Measurements from ENCODE around the gene LAMA2. TPM values are rescaled to one million over a fixed set of nuclear protein-coding genes. Genes with fewer than 3 reads are reported as not detected.
"Not testable (repeated sequence)": the region's sequence is repeated elsewhere in the genome, so short reads cannot be mapped to it uniquely, and the experiment has no call there.

Gene LAMA2
- total RNA-seq, 1 experiment from 2014 or later, result 3.3 TPM

DNA sequence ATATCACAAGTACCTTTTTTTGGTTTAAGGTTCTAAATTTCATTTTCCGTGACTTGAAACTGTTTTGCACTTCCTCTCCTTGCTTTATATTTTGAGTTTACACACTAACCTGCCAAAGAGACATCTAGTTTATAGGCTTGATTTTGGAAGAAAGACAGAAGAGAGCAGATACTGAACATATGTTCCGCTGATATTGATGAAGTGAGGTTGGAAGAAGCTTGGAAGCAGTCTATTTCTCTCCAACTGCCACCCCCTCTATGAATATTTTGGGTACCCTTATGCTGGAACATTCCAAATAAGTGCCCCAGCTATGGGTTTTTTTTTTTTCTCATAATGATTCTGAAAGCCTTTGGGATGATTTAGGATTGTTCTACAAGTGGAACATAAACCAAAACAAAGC lies 150.6 kb downstream of the LAMA2 start:
- Histone ChIP-seq H3K4me3 (no peak overlapping the region), H3K27ac (no peak overlapping the region), H3K9me3 (replicated peaks) (no peaks in the 10 kb centered on the region), H3K36me3 (no peaks in the 10 kb centered on the region), H3K4me1 (replicated peaks) (peaks cover 31% of the 10 kb centered on the region), H3K27me3 (replicated peaks) (no peaks in the 10 kb centered on the region)
- no peak for DNase-seq (ENCODE audit: low read depth in 1 of 2, low spot score in 2 of 2)

DNA sequence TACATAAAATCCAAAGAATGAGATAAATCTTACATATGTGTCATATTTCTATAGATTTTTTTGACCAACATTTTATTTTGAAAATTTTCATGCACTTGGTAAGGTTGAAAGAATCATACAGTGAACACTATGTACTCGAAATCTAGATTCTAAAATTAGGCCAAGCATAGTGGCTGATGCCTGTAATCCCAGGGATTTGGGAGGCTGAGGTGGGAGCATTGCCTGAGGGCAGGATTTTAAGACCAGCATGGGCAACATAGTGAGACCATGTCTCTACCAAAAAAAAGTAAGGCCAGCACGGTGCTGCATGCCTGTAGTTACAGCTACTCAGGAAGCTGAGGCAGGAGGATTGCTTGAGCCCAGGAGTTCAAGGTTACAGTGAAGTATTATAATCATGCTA lies 158.6 kb downstream of the LAMA2 start:
- peaks cover 4% of the 10 kb centered on the region for H3K4me1 ChIP-seq (replicated peaks)
- H3K9me3 ChIP-seq (replicated peaks), result no peaks in the 10 kb centered on the region
- DNase-seq (ENCODE audit: low read depth in 1 of 2, low spot score in 2 of 2), result no peak
- H3K27ac ChIP-seq, result no peak overlapping the region
- H3K36me3 ChIP-seq, result no peaks in the 10 kb centered on the region
- no peak overlapping the region for H3K4me3 ChIP-seq
- H3K27me3 ChIP-seq (replicated peaks), result no peaks in the 10 kb centered on the region

DNA sequence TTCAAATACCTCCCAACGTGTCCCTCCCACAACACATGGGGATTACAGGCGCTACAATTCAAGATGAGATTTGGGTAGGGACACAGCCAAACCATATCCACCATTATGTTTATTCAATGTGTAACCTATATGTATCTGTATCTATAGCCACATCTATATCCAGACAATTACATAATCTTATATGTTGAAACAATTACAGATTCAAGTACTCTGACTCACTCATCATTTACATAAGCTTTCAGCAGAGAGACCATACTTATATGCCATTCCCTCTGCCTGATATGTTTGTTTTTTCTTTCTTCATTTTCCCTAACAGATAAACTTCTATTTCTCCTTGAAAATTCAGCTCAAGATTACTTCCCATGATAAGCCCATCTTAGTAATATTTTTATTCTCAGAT lies 163.6 kb downstream of the LAMA2 start:
- Histone ChIP-seq H3K9me3 (replicated peaks) (no peaks in the 10 kb centered on the region; the same call in 1 of the 2 replicates), H3K36me3 (no peaks in the 10 kb centered on the region), H3K27ac (no peak overlapping the region), H3K27me3 (replicated peaks) (no peaks in the 10 kb centered on the region), H3K4me3 (no peak overlapping the region), H3K4me1 (replicated peaks) (peaks cover 18% of the 10 kb centered on the region)
- DNase-seq (ENCODE audit: low read depth in 1 of 2, low spot score in 2 of 2), result no peak

DNA sequence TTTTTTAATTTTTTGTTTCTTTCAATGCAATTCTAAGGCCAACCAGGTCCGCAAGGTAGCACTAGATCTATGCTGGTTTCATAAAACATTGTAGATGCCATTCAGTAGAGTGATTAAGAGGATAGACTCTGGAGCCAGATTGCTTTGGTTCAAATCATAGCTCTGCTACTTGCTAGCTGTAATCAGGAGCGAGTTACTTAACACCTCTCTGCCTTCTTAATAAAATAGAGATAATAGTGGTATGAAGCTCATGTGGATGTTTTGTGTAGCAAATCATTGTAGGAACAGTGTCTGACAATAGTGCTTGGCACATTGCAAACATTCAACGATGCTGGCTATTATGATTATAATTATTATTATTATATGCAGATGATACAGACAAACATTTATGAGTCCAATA lies 164.9 kb downstream of the LAMA2 start:
- H3K27ac ChIP-seq, result no peak overlapping the region

DNA sequence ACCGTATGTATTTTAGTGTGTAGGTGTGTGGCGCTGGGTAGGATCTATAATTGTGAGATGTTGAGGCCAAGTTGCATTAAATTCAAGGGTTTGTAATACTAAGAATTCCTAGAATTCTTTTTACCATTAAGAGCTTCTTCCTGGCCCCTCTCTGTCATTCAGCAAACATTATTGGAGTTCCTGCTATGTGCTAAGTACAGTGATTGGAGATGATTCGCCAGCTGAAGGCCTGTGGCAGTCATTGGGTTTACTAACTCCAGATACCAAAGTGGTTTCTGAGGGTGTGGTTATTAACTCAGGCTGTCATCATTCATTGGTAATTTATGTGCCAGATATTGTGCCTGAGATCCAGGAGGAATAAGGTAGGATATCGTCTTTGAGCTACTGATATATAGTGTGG lies 167.1 kb downstream of the LAMA2 start:
- peak; percentile 55 to 67 for DNase-seq (ENCODE audit: low read depth in 1 of 2, low spot score in 2 of 2)
- Histone ChIP-seq H3K27me3 (replicated peaks) (no peaks in the 10 kb centered on the region), H3K4me3 (no peak overlapping the region), H3K4me1 (replicated peaks) (peaks cover 18% of the 10 kb centered on the region), H3K27ac (peak overlapping the region; percentile 74), H3K9me3 (replicated peaks) (no peaks in the 10 kb centered on the region; the same call in 1 of the 2 replicates), H3K36me3 (no peaks in the 10 kb centered on the region)

More for the DNA sequence above, 164.9 kb downstream of the LAMA2 start:
- H3K4me3 ChIP-seq, result no peak overlapping the region
- DNase-seq (ENCODE audit: low read depth in 1 of 2, low spot score in 2 of 2), result no peak
- H3K36me3 ChIP-seq, result no peaks in the 10 kb centered on the region
- H3K9me3 ChIP-seq (replicated peaks), result no peaks in the 10 kb centered on the region; the same call in 1 of the 2 replicates
- H3K4me1 ChIP-seq (replicated peaks), result peaks cover 18% of the 10 kb centered on the region
- no peaks in the 10 kb centered on the region for H3K27me3 ChIP-seq (replicated peaks)

DNA sequence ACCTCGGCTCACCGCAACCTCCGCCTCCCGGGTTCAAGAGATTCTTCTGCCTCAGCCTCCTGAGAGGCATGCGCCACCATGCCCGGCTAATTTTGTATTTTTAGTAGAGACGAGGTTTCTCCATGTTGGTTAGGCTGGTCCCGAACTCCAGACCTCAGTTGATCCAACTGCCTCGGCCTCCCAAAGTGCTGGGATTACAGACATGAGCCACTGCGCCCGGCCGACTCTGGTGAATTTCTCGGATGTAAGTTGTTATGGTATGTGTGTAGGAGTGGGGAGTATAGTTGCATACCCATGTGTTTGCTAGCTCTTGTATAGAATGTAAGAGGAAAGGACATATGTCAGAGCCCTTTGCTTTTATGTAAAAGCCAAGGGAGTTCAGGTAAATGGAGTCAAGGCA lies 170.2 kb downstream of the LAMA2 start:
- not testable (repeated sequence) for H3K27ac ChIP-seq; H3K9me3 ChIP-seq (replicated peaks); H3K36me3 ChIP-seq; DNase-seq (ENCODE audit: low read depth in 1 of 2, low spot score in 2 of 2); H3K27me3 ChIP-seq (replicated peaks); H3K4me3 ChIP-seq
- peaks cover 18% of the 10 kb centered on the region for H3K4me1 ChIP-seq (replicated peaks)

DNA sequence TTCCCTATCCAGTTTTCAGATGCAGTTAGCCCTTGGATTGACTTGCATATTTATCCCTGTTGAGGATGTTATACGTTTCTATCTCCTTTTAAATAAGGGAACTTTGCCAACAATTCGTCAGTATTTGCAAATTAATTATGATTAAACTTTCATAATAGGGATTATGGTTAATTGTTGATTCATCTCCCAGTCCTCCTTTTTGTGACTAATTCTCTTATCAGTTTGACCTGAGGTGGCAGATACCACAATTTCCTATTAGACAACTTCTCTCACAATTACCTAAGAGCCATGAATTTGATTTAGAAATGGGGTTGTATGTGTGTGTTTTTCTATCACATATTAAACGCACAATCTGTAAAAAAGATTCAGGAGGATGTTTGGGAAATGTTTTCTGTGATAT lies 172.9 kb downstream of the LAMA2 start:
- H3K4me3 ChIP-seq, result no peak overlapping the region
- no peaks in the 10 kb centered on the region for H3K27me3 ChIP-seq (replicated peaks)
- no peak overlapping the region for H3K27ac ChIP-seq
- no peak for DNase-seq (ENCODE audit: low read depth in 1 of 2, low spot score in 2 of 2)
- H3K4me1 ChIP-seq (replicated peaks), result peaks cover under 1% of the 10 kb centered on the region; the same call in 1 of the 2 replicates
- H3K9me3 ChIP-seq (replicated peaks), result no peaks in the 10 kb centered on the region
- no peaks in the 10 kb centered on the region for H3K36me3 ChIP-seq

DNA sequence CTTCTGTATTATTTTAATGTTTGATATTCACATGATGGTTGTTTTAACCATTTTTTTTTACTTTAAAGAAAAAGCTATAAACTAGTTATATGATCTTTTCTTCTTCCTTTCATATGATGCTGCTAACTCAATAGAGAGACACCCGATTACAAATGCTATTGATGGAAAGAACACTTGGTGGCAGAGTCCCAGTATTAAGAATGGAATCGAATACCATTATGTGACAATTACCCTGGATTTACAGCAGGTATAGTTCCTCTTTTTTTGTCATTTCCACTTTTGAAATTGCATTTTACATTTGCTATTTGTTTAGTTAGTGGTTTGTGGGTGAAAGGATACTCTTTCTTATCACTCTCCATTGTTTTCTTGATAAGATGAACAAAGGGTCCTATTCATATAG lies 176.7 kb downstream of the LAMA2 start:
- no peaks in the 10 kb centered on the region for H3K36me3 ChIP-seq
- DNase-seq (ENCODE audit: low read depth in 1 of 2, low spot score in 2 of 2), result no peak
- no peaks in the 10 kb centered on the region for H3K4me1 ChIP-seq (replicated peaks)
- no peak overlapping the region for H3K27ac ChIP-seq
- no peak overlapping the region for H3K4me3 ChIP-seq
- H3K9me3 ChIP-seq (replicated peaks), result no peaks in the 10 kb centered on the region
- no peaks in the 10 kb centered on the region for H3K27me3 ChIP-seq (replicated peaks)

DNA sequence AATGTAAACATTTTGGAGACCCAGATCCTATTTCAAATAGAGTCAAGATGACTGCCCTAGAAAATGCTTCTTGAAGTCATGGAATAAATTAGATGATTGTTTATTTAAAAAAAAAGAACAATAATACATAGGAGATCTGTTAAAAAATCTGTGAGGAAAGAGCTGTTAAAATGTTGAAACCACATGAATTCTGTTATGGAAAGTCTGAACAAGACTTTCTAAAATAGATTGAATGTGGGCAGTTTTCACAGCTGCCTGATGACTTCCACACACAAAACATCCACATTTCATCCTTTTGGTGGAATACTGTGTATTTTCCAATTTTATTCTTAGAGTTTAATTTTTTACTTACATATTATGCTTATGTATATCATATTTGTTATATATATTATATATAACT lies 186.1 kb downstream of the LAMA2 start:
- DNase-seq (ENCODE audit: low read depth in 1 of 2, low spot score in 2 of 2), result no peak
- Histone ChIP-seq H3K9me3 (replicated peaks) (no peaks in the 10 kb centered on the region), H3K27me3 (replicated peaks) (no peaks in the 10 kb centered on the region), H3K4me1 (replicated peaks) (peaks cover 1% of the 10 kb centered on the region), H3K27ac (no peak overlapping the region), H3K36me3 (no peaks in the 10 kb centered on the region), H3K4me3 (no peak overlapping the region)

DNA sequence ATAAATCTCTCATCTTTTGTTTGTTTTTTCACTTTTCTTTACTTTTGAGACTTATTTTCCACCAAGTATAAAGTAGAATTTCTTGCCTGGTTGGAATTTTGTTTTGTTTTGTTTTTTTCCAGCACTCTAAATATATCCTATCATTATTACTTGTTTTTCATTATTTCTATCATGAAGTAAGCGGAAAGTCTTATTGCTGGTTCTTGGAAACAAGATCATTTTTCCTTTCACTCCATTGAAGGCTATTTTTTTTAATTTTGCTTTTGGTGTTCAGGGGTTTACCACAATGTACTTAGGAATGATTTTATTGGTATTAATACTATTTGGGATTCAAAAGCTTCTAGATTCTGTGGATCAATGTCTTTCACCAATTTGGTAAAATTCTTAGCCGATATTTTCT lies 190.1 kb downstream of the LAMA2 start:
- H3K27ac ChIP-seq, result no peak overlapping the region

DNA sequence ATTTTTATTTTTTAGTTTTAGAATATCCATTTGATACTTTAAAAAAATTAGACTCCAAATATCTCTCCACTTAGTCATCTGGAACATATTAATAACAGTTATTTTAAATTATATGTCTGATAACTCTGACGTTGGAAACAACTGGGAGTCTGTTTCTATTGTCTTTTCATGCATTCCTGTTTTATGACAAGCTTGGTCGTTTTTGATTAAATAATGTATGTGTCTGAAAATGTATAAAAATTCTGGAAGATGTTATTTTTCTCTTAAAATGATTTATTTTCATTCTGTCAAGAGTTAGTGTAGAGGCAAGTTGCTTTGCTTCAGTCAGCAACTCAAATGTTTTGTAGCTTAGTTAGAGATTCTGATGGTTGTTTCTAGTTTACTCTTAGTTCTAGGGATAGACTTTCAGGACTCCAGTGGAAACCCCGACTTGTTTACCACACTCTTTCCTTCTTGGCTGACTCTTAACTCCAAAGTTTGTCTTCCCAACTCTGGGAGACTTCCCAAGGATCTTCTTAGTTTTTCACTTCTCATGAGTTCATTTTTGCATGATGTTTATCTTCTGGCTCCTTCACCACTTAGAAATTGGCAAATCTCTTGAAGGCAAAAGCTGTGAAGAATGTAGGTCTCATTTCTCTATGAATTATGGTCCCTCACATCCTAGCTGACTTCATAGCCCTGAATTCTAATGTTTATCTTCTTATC lies 190.9 kb downstream of the LAMA2 start:
- Histone ChIP-seq H3K27ac (no peak overlapping the region), H3K9me3 (replicated peaks) (no peaks in the 10 kb centered on the region), H3K36me3 (no peaks in the 10 kb centered on the region), H3K4me3 (no peak overlapping the region), H3K4me1 (replicated peaks) (peaks cover 4% of the 10 kb centered on the region), H3K27me3 (replicated peaks) (no peaks in the 10 kb centered on the region)
- no peak for DNase-seq (ENCODE audit: low read depth in 1 of 2, low spot score in 2 of 2)

More for the DNA sequence above, 190.1 kb downstream of the LAMA2 start:
- H3K36me3 ChIP-seq, result no peaks in the 10 kb centered on the region
- DNase-seq (ENCODE audit: low read depth in 1 of 2, low spot score in 2 of 2), result no peak
- H3K4me1 ChIP-seq (replicated peaks), result peaks cover 4% of the 10 kb centered on the region
- no peaks in the 10 kb centered on the region for H3K27me3 ChIP-seq (replicated peaks)
- no peaks in the 10 kb centered on the region for H3K9me3 ChIP-seq (replicated peaks)
- no peak overlapping the region for H3K4me3 ChIP-seq

DNA sequence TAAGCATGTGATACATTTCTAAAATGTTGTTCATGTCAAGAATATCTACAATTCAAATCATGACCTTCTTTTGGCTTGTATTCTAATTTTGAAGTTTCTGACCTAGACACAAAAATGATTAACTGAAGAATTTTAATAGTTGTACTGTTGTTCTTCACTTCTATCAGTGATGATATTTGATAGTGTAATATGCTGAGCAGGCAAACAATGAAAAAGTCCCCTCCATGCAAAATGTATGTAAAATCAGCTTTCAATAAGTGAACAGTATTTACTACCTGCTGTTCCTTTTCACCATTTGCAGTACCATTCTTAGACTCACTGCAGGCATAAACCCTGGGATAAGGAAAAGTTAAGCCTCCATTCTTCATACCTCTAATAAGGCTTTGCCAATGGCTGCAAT lies 201.5 kb downstream of the LAMA2 start:
- no peak overlapping the region for H3K27ac ChIP-seq
- H3K36me3 ChIP-seq, result no peaks in the 10 kb centered on the region
- H3K9me3 ChIP-seq (replicated peaks), result no peaks in the 10 kb centered on the region
- H3K27me3 ChIP-seq (replicated peaks), result no peaks in the 10 kb centered on the region
- no peaks in the 10 kb centered on the region for H3K4me1 ChIP-seq (replicated peaks)
- no peak for DNase-seq (ENCODE audit: low read depth in 1 of 2, low spot score in 2 of 2)
- no peak overlapping the region for H3K4me3 ChIP-seq

DNA sequence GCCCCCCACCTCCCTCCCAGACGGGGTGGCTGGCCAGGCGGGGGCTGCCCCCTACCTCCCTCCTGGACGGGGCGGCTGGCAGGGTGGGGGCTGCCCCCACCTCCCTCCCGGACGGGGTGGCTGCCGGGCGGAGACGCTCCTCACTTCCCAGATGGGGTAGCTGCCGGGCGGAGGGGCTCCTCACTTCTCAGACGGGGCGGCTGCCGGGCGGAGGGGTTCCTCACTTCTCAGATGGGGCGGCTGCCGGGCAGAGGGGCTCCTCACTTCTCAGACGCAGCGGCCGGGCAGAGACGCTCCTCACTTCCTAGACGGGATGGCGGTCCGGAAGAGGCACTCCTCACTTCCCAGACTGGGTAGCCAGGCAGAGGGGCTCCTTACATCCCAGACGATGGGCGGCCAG lies 205.5 kb downstream of the LAMA2 start:
- not testable (repeated sequence) for H3K36me3 ChIP-seq; H3K27me3 ChIP-seq (replicated peaks); H3K4me3 ChIP-seq; H3K27ac ChIP-seq; DNase-seq (ENCODE audit: low read depth in 1 of 2, low spot score in 2 of 2); H3K4me1 ChIP-seq (replicated peaks); H3K9me3 ChIP-seq (replicated peaks)

DNA sequence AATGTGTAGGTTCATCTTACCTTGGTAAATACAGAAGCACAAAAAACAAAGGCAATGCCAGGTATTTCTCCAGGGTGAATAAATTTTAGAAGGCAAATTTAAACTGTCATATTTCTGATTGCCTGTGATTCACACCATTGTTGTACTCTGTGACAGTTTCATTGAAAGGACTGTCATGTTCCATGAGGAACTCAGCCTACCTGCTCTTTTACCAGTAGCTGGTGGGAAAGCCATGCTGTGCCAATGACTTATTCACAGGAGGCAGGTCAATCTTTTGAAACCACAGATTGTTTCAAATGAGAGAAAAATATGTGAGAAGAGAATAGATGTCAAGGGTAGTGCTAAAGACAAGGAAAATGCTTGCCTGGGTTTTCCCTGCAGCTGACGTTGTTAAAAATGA lies 206.4 kb downstream of the LAMA2 start:
- no peak overlapping the region for H3K4me3 ChIP-seq

DNA sequence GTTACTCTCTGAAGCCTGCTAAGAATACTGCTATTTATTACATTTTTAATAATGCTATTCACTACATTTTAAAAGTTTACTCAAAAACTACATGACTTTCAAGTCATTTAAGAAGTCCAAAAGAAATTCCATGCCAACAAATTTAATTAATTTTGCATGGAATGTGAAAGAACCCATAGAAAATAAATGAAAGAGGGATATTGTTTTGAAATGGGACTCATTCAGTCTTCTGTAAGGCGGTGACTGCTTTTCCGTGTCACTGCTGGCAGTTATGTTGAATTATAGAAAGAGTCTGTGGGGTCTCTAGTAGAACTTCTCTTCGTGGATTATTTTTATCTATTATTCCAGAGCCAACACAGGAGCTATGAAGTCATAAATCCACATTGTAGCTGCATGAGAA lies 211.2 kb downstream of the LAMA2 start:
- DNase-seq (ENCODE audit: low read depth in 1 of 2, low spot score in 2 of 2), result no peak
- Histone ChIP-seq H3K4me1 (replicated peaks) (no peaks in the 10 kb centered on the region), H3K27me3 (replicated peaks) (no peaks in the 10 kb centered on the region)

More for the DNA sequence above, 206.4 kb downstream of the LAMA2 start:
- Histone ChIP-seq H3K4me1 (replicated peaks) (no peaks in the 10 kb centered on the region), H3K36me3 (no peaks in the 10 kb centered on the region), H3K9me3 (replicated peaks) (no peaks in the 10 kb centered on the region), H3K27ac (no peak overlapping the region), H3K27me3 (replicated peaks) (no peaks in the 10 kb centered on the region)
- no peak for DNase-seq (ENCODE audit: low read depth in 1 of 2, low spot score in 2 of 2)

More for the DNA sequence above, 211.2 kb downstream of the LAMA2 start:
- H3K36me3 ChIP-seq, result no peaks in the 10 kb centered on the region
- no peaks in the 10 kb centered on the region for H3K9me3 ChIP-seq (replicated peaks)
- no peak overlapping the region for H3K27ac ChIP-seq
- no peak overlapping the region for H3K4me3 ChIP-seq
